ENCODE data around the gene LRMDA.
"Not testable (repeated sequence)": the region's sequence is repeated elsewhere in the genome, so short reads cannot be mapped to it uniquely, and the experiment has no call there.

LRMDA gene

GRCh38 chr10:76504823-76505222 lies 1073.4 kb downstream of the LRMDA start:
- no peak for DNase-seq (ENCODE audit: low read depth in 2 of 2, low spot score in 1 of 2)

DNA sequence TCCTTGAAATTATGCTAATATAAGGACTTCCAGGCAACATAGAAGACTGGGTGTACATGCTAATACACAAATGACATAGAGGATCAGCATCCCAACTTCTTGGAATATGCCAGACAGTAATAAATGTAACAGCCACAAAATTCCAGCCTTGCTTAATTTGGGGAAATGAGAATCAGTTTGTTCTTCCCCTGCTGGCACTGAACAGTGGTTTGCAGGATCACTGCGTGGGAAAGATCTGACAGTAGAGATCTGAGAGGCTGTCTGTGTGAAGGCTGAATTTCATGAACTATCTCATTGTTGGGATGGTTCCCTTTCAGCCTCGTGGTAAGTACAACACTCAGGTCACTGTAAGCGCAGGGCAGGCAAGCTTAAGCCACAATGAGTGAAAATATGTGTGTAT lies 1078.0 kb downstream of the LRMDA start:
- no peak for DNase-seq (ENCODE audit: low read depth in 2 of 2, low spot score in 1 of 2)

- no peak for DNase-seq (ENCODE audit: low read depth in 2 of 2, low spot score in 1 of 2)
Observed at GRCh38 chr10:76514321-76514720, 1082.9 kb downstream of the LRMDA start.

DNA sequence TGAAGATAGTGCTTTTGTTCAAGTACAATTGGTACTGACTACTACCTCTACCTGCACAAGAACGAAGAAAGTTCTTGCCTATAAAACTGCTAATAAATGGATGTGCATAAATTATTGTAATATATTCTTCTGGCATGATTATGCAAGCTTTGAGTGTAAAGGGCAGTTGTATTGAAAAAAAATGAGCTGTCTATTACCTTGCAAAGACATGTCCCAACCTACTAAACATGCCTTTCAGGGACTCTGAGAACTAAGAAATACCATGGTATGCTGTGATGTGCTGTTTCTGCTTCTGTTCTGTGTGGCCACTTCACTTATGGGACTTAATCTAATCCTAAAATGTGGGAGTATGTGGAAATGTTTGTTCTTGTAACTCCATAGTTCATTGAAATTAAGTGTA lies 1083.4 kb downstream of the LRMDA start:
- DNase-seq (ENCODE audit: low read depth in 2 of 2, low spot score in 1 of 2) = no peak

DNA sequence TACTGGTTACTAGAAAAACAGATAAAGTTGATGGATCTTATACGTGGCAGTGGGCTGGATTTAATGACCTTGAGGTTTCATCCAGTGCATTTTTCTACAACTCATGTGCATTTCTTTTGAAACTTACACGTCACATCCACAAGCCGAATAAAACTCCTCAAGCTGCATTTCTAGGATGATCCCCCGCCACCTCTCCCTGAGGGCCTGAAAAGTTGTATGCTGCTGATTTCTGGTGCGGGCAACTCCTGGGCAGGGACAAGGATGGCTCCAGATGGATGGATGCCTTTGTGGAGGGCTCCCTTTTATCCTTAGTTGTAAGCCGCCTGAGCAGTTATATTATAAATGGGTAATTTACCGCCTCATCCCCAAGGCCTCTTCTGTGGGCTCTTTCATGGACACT lies 1091.1 kb downstream of the LRMDA start:
- no peak for DNase-seq (ENCODE audit: low read depth in 2 of 2, low spot score in 1 of 2)

DNA sequence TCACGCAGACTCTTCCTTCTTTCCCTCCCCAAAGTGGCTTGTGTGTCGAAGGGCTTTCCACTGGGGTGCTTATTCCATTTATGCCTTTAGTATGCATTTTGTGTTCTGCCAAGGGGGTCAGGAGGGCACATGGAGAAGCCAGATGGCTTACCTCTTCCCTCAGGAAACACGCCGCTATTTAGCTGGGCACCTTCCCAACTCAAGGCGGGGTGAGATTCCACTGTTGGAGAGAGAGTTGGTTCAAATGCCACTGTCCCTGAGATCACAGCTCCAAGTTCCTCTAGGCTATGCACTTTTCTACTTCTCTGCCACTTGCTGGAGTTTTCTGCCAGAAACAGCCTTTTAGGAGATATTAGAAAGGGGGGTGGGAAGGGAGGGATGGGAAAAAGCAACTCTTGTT lies 1091.8 kb downstream of the LRMDA start:
- no peak for DNase-seq (ENCODE audit: low read depth in 2 of 2, low spot score in 1 of 2)

- DNase-seq (ENCODE audit: low read depth in 2 of 2, low spot score in 1 of 2) = no peak
Observed at GRCh38 chr10:76523791-76524351, 1092.4 kb downstream of the LRMDA start.

DNA sequence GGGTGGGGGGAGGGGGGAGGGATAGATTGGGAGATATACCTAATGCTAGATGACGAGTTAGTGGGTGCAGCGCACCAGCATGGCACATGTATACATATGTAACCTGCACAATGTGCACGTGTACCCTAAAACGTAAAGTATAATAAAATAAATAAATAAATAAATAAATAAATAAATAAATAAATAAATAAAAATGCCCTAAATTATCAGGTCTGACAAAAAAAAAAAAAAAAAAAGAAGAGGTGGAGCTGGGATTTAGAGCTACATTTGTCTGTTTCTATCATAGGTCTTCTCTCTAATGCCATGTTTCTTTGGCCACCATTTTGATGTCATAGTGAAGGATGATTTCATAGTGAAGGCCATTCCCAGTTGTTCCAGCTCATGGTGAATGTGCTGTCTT lies 1095.4 kb downstream of the LRMDA start:
- DNase-seq (ENCODE audit: low read depth in 2 of 2, low spot score in 1 of 2) = not testable (repeated sequence)

GRCh38 chr10:76540331-76540730 lies 1108.9 kb downstream of the LRMDA start:
- no peak for DNase-seq (ENCODE audit: low read depth in 2 of 2, low spot score in 1 of 2)

GRCh38 chr10:76540786-76541185 lies 1109.4 kb downstream of the LRMDA start:
- DNase-seq (ENCODE audit: low read depth in 2 of 2, low spot score in 1 of 2) = no peak

GRCh38 chr10:76541852-76542251 lies 1110.4 kb downstream of the LRMDA start:
- DNase-seq (ENCODE audit: low read depth in 2 of 2, low spot score in 1 of 2) = no peak

- no peak for DNase-seq (ENCODE audit: low read depth in 2 of 2, low spot score in 1 of 2)
Observed at GRCh38 chr10:76542307-76542930, 1111.0 kb downstream of the LRMDA start.

DNA sequence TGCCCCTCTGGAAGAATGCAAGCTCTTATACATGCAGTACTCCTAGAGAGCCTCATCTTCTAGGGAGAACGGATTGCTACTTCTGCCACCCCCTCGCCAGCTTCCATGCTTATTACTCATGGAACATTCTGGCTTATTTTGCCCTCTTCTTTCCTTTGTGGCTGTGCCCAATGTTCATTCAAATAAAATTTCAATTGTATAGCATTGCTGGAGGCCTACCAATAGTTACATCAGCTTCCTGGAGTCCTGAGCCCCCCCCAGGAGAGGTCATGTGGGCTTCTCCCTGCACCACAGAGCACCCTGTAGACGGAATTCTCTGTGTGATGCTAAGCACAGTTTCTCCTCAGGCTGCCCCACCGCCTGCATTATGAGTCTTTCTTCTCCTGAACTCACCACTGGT lies 1112.2 kb downstream of the LRMDA start:
- no peak for DNase-seq (ENCODE audit: low read depth in 2 of 2, low spot score in 1 of 2)

GRCh38 chr10:76544789-76545188 lies 1113.4 kb downstream of the LRMDA start:
- DNase-seq (ENCODE audit: low read depth in 2 of 2, low spot score in 1 of 2) = no peak

DNA sequence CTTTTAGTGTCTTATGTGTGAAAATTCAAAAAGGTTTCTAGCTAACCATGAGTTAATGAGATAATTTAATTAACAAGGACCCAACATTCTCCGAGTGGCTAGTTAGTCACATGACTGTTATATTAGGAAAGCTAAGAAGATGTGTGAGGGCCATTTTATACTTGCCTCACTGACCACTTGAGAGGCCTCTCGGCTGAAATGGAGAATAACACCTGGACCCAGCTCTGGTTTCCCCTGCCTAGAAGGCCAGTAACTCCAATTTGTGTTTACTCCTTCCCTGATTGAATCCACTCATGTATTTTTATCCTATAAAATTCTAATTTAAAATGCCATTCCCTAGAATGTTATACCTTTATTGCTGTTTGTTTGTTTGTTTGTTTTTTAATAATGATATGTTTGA lies 1115.0 kb downstream of the LRMDA start:
- no peak for DNase-seq (ENCODE audit: low read depth in 2 of 2, low spot score in 1 of 2)

- no peak for DNase-seq (ENCODE audit: low read depth in 2 of 2, low spot score in 1 of 2)
Observed at GRCh38 chr10:76547352-76547972, 1116.0 kb downstream of the LRMDA start.

DNA sequence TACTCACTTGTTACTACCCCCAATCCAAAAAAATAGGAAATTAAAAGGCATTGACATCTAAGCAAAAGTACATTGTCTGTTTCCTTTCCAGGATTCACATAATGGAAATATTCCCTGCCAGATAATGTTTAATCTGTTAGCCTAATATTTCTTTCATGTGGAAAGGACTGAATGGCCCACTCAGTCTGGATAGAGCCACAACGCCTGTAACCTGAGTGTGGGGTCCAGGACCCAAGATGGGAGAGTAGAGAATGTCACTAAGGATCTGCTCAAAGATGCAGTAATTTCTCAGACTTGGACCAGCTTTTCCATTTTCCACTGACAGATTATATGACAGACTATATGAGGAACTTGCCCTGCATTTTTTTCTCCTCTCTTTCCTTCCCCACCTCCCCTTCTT lies 1117.3 kb downstream of the LRMDA start:
- no peak for DNase-seq (ENCODE audit: low read depth in 2 of 2, low spot score in 1 of 2)

DNA sequence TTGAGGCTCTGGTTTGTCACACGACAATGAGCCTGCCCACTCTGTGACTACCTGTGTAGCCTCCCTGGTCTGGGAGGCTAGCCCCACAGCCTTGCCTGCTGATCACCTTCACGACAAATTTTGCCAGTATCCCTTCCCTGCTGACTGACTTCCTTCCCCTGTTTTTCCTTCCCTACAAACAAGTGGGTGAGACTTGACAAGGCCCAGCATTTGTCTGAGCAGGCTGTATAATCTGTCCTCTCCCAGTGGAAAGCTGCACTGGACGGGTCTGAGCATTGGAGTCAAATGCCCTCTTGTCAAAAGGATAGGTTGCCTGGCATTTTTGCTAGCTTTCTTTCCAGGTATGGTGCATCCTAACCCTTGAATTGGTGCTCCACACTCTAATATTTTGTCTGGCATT lies 1117.7 kb downstream of the LRMDA start:
- DNase-seq (ENCODE audit: low read depth in 2 of 2, low spot score in 1 of 2) = no peak

DNA sequence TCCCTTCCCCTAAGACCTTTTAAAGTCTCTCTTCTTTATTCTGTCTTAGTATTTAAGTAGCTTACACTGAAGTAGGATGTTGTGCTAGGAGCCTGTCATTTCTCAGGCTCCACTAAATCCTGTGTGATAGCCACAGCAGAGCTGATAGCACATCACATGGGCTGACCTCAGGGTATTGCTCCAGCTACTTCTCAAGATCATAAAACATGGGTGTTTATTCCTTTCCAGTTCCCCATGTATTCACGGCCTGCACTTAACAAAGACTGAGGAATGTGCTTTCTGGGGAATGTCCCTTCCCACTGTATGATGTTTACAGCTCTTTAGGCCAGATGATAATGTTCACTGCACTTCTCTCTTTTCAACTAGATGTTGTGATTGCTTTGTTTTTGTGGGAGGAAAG lies 1119.4 kb downstream of the LRMDA start:
- no peak for DNase-seq (ENCODE audit: low read depth in 2 of 2, low spot score in 1 of 2)

GRCh38 chr10:76552091-76552873 lies 1120.9 kb downstream of the LRMDA start:
- DNase-seq (ENCODE audit: low read depth in 2 of 2, low spot score in 1 of 2) = no peak

- no peak for DNase-seq (ENCODE audit: low read depth in 2 of 2, low spot score in 1 of 2)
Observed at GRCh38 chr10:76553263-76554032, 1122.0 kb downstream of the LRMDA start.

Data from stimulated activated CD8-positive, alpha-beta memory T cell treated with anti-CD3 and anti-CD28 coated beads, Interleukin-4, amount 100 ng/mL, for 4 hours (primary cell).